PFSK-1 (cell line): ENCODE results near the gene BLID.

Source experiments
- POLR2AphosphoS5 ChIP-seq: IDR thresholded peaks from 2 replicates; pipeline ENCODE4 v1.6.1; 2012; ENCODE audit warnings: low read depth, mild to moderate bottlenecking, control low read depth, low read length, moderate library complexity
- REST ChIP-seq, 2 experiments: IDR thresholded peaks; 2 replicates each; pipeline versions ENCODE4 v1.6.1 to v1.8.0; 2011 to 2012; ENCODE audit warnings: low read depth in 2 of 2, low read length in 2 of 2, control low read depth in 1 of 2, inconsistent platforms in 1 of 2, mild to moderate bottlenecking in 1 of 2, moderate library complexity in 1 of 2; ENCODE audit not compliant: insufficient read depth in 1 of 2
- SIN3A ChIP-seq: IDR thresholded peaks from 2 replicates; pipeline ENCODE4 v1.6.1; 2012; ENCODE audit warnings: mild to moderate bottlenecking, low read length, moderate library complexity, borderline replicate concordance; ENCODE audit not compliant: insufficient read depth
- TAF1 ChIP-seq: IDR thresholded peaks from 2 replicates; pipeline ENCODE4 v1.6.1; 2012; ENCODE audit warnings: low read length, control low read depth, borderline replicate concordance; ENCODE audit not compliant: insufficient read depth

DNA sequence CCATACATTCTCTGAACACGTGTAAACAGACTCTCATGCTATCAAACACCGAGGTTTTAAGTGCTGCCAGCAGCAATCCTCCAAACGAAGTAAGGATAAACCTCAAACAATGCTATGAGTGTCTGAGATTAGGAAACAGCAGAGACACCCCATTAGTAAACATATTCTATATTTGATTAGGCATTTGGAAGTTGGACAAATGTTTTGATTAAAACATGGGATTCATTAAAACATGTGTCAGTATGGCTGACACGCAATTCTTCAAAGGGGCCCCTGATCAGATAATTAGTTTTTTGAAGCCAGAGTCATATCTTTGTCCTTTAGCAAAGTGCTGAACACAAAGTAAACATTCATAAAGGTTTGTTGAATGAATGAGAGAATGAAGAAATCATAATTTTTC lies 33.2 kb upstream of the BLID start:
- TF ChIP-seq REST (IDR thresholded peaks at IDR 0.05; ENCODE audit: insufficient read depth in 1 of 2, low read depth in 2 of 2, low read length in 2 of 2) (no peak), TAF1 (no peak), SIN3A (no peak), POLR2AphosphoS5 (no peak)
